Ureter (tissue), 1 donor: ENCODE results near the gene TAS2R10. TPM values are rescaled to one million over a fixed set of nuclear protein-coding genes. Genes with fewer than 3 reads are reported as not detected.
"Not testable (repeated sequence)": the region's sequence is repeated elsewhere in the genome, so short reads cannot be mapped to it uniquely, and the experiment has no call there.

Experiments used
- DNase-seq: peaks from one replicate; pipeline ENCODE4 v3.0.0-alpha.2; 2020; ENCODE audit warnings: low spot score
- total RNA-seq: library from RNA; stranded (reverse); gene quantifications from one replicate; pipeline ENCODE4 v1.2.4, GENCODE V29; 2023
- donor health status: DM: yes; HTN: yes; CAD: no.

Gene TAS2R10
- total RNA-seq = 0.62 TPM

- DNase-seq = no peak
Measured at GRCh38 chr12:10826258-10826657, at the start of gene TAS2R10. TSS of gene TAS2R10 (minus strand) at chr12:10826358. CDS start at chr12:10826269, 89 bp downstream.

GRCh38 chr12:10873378-10873777 is 47.2 kb upstream of the TAS2R10 start:
- DNase-seq = no peak

DNA sequence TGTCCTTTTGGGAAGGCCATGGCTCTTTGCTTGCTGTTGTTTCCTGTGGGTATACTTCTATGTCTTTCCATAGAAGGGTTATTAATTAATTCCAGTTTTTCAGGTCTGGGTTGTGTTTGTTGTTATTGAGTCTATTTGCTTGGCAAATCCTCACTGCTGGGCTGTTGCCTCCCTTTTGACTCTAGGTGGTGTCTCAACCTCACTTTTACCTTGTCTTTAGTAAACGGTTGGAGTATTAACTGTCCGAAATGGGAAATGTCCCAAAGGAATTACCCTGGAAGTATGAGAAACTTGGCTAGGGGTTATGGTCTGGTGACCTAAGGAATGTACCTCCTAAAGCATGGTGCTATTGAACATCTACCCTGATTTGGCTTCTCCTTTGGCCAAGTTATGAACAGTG is 41.2 kb upstream of the TAS2R10 start:
- DNase-seq = no peak

DNA sequence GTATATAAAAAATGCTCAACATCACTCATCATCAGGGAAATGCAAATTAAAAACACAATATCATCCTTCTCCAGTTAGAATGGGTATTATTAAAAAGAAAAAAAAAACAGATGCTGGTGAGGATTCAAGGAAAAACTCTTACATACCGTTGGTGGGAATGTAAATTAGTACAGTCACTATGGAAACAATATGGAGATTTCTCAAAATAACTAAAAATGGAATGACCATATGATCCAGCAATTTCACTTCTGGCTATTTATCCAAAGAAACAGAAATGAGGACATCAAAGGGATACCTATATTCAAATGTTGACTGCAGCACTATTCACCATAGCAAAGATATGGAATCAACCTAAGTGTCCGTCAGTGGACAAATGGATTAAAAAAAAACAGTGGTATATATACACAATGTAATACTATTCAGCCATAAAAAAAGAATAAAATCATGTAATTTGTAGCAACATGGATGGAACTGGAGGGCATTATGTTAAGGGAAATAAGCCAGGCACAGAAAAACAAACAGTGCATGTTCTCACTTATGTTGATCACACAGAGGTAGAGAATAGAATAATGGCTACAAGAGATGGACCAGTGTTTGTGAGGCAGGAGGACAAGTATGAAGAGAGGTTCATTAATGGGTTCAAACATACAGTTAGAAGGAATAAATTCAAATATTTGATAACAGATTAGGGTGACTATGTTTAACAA is 37.5 kb upstream of the TAS2R10 start:
- no peak for DNase-seq

DNA sequence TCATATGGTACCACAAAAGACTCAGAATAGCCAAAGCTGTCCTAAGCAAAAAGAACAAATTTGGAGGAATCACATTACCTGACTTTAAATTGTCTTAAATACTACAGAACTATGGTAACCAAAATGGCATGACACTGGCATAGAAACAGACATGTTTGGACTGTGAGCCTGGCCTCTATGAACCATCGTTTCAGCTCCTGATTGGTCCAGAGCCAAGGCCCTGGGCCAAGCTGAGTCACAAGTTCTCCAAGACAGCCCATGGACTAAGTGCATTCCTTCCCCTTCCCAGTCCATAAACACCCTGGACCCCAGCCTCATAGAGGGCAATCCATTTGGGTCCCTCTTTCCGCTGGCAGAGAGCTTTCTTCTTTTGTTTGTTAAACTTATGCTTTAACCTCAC is 35.2 kb upstream of the TAS2R10 start:
- DNase-seq = no peak

- DNase-seq = no peak
Measured at GRCh38 chr12:10855807-10856206, 29.6 kb upstream of the TAS2R10 start.

- DNase-seq = no peak
Measured at GRCh38 chr12:10853776-10854175, 27.6 kb upstream of the TAS2R10 start.

- no peak for DNase-seq
Measured at GRCh38 chr12:10851243-10851858, 25.2 kb upstream of the TAS2R10 start.

DNA sequence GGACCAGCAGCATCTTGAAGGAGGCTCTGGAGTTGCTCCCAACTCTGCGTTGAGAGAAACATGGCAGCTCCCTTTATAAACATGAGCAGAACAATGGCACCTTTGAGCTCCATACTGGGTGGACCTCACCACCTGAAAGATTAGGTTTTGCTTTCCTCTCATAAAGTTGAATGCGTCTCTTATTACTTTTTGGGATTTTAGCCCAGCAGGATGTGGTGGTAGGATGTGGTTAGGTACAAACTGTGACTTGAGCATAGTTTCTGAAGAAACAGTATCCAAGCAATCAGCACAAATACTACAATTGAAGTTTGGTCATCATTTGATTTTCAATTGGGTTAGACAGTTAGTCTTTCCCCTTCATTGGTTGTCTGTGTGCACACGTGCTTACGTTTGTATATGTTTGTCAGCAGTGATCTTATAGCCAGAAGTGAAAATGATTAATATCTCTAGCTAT is 23.3 kb upstream of the TAS2R10 start, which contains the start of gene PRR4:
Gene PRR4, minus strand, starts transcription at position 51 of the 454 bp plus-strand sequence. Its CDS starts 38 bp downstream, at position 13.
- no peak for DNase-seq

GRCh38 chr12:10847744-10848143 is 21.6 kb upstream of the TAS2R10 start:
- DNase-seq = no peak

- no peak for DNase-seq
Measured at GRCh38 chr12:10842862-10843261, 16.7 kb upstream of the TAS2R10 start.

GRCh38 chr12:10838461-10838860 is 12.3 kb upstream of the TAS2R10 start:
- no peak for DNase-seq

- no peak for DNase-seq
Measured at GRCh38 chr12:10829994-10830393, 3.8 kb upstream of the TAS2R10 start.

GRCh38 chr12:10824957-10825356 is 1.2 kb downstream of the TAS2R10 start:
- no peak for DNase-seq

GRCh38 chr12:10811883-10812536 is 14.1 kb downstream of the TAS2R10 start:
- DNase-seq = no peak

DNA sequence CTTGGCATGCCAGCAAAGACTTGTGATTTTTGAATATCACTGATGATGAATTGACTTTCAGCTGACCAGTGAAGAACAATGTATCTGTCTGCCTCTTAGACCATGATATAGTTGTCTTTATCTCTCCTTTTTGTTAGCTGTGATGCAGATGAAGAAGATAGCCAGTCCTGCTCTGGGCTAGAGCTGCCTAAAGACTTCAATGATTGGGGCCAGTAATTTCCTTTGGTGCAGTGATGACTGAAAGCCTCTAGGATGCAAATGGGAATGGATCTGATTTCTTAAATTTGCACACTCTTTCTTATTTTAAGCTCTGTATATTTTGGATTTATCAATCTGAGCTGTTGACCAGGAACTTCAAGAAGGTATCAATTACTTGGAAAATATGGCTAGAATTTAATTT is 16.1 kb downstream of the TAS2R10 start, which contains the start of gene TAS2R9:
Gene TAS2R9, minus strand, starts transcription at position 101 of the 400 bp plus-strand sequence. Its CDS starts 93 bp downstream, at position 8.
- DNase-seq = no peak

GRCh38 chr12:10807186-10807585 is 19.0 kb downstream of the TAS2R10 start, which contains the start of gene TAS2R8:
TSS of gene TAS2R8 (minus strand) at chr12:10807286. CDS start at chr12:10806980, 306 bp downstream.
- DNase-seq = no peak

GRCh38 chr12:10802587-10802986 is 23.6 kb downstream of the TAS2R10 start, which contains the start of gene TAS2R7:
TSS of gene TAS2R7 (minus strand) at chr12:10802627. CDS start at chr12:10802570, 57 bp downstream.
- DNase-seq = no peak

GRCh38 chr12:10801741-10802140 is 24.4 kb downstream of the TAS2R10 start:
- DNase-seq = no peak

GRCh38 chr12:10794222-10794621 is 31.9 kb downstream of the TAS2R10 start:
- no peak for DNase-seq

DNA sequence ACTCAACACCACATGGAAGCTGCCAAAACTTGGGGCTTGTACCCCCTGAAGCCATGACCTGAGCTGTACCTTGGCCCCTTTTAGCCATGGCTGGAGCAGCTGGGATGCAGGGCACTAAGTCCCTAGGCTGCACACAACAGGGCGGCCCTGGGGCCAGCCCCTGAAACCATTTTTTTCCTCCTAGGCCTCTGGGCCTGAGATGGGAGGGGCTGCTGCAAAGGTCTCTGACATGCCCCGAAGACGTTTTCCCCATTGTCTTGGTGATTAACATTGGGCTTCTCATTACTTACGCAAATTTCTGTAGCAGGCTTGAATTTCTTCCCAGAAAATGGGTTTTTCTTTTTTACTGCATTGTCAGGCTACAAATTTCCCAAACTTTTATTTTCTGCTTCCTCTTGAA is 34.4 kb downstream of the TAS2R10 start:
- not testable (repeated sequence) for DNase-seq

DNA sequence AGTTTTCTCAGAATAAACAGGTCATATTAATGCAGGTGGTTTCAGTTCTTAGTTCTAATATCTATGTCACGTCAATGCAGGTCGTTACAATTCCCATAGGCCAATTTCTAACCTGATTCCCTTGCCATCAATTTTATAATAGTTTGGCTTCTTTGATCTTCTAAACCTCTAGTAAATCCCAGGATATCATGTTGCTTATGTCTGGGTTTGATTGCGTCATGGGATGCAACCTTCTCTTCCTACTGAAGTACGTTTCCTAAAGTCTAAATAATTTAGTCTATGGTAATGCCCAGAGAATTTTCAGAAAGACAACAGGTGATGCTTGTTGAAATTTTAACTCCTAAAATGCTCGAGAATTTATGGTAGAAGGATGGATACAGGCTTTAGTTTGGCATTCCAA is 42.9 kb downstream of the TAS2R10 start:
- no peak for DNase-seq
